Karpas-422 (cell line): ENCODE results near the gene CA14. TPM values are rescaled to one million over a fixed set of nuclear protein-coding genes. Genes with fewer than 3 reads are reported as not detected.
"Not testable (repeated sequence)": the region's sequence is repeated elsewhere in the genome, so short reads cannot be mapped to it uniquely, and the experiment has no call there.

ENCODE experiments used
- DNase-seq: peaks from one replicate; pipeline ENCODE4 v3.0.0-alpha.2; 2015
- H2AFZ ChIP-seq: fragments of 200-600 bp; sonication (generic); 2 replicates; pipeline ENCODE4 v1.6.1; 2014; ENCODE audit warnings: antibody characterized with exemption, low read length, mixed read lengths
- H3K27ac ChIP-seq: fragments of 200-600 bp; sonication (generic); 2 replicates; pipeline ENCODE4 v1.5.1; 2014; ENCODE audit warnings: mild to moderate bottlenecking, low read length, moderate library complexity
- H3K27me3 ChIP-seq: fragments of 200-600 bp; sonication (generic); 2 replicates; pipeline ENCODE4 v1.6.1; 2014; ENCODE audit warnings: low read length, mixed read lengths
- H3K36me3 ChIP-seq: fragments of 200-600 bp; sonication (generic); 2 replicates; pipeline ENCODE4 v1.6.1; 2014; ENCODE audit warnings: low read length, mixed read lengths; ENCODE audit not compliant: insufficient read depth
- H3K4me1 ChIP-seq: fragments of 200-600 bp; sonication (generic); 2 replicates; pipeline ENCODE4 v1.6.1; 2014; ENCODE audit warnings: mild to moderate bottlenecking, low read length, mixed read lengths
- H3K4me2 ChIP-seq: fragments of 200-600 bp; sonication (generic); 2 replicates; pipeline ENCODE4 v1.6.1; 2014; ENCODE audit warnings: low read length, low read depth, mild to moderate bottlenecking; ENCODE audit not compliant: poor library complexity, severe bottlenecking
- H3K4me3 ChIP-seq: fragments of 200-600 bp; sonication (generic); 2 replicates; pipeline ENCODE4 v1.5.1; 2014; ENCODE audit warnings: mild to moderate bottlenecking, antibody characterized with exemption, low read length, mixed read lengths
- H3K79me2 ChIP-seq: fragments of 200-600 bp; sonication (generic); 2 replicates; pipeline ENCODE4 v1.6.1; 2014; ENCODE audit warnings: mild to moderate bottlenecking, low read length, mixed read lengths
- H3K9ac ChIP-seq: fragments of 200-600 bp; sonication (generic); 2 replicates; pipeline ENCODE4 v1.6.0; 2014; ENCODE audit warnings: low read length
- H3K9me2 ChIP-seq: fragments of 200-600 bp; sonication (generic), shearing (Covaris generic); replicated peaks from 2 replicates; pipeline ENCODE4 v1.6.0; 2014; ENCODE audit warnings: mild to moderate bottlenecking, low read length, moderate library complexity; ENCODE audit not compliant: insufficient read depth
- H3K9me3 ChIP-seq: fragments of 300-700, 200-600 bp; sonication (generic); 2 replicates; pipeline ENCODE4 v1.6.1; 2014; ENCODE audit warnings: low read length, mixed read lengths
- H4K20me1 ChIP-seq: fragments of 200-600 bp; sonication (generic); 2 replicates; pipeline ENCODE4 v1.6.1; 2014; ENCODE audit warnings: mild to moderate bottlenecking, antibody characterized with exemption, low read length, low read depth; ENCODE audit not compliant: insufficient read depth
- total RNA-seq: library from RNA; depleted of rRNA; stranded (reverse); fragments of >200 nt; shearing (Covaris generic); gene quantifications from 2 replicates; pipeline ENCODE4 v1.2.3, GENCODE V29; 2014; ENCODE audit warnings: low replicate concordance

The CA14 gene
- total RNA-seq, 1 experiment from 2014 or later = 0.45 TPM

DNA sequence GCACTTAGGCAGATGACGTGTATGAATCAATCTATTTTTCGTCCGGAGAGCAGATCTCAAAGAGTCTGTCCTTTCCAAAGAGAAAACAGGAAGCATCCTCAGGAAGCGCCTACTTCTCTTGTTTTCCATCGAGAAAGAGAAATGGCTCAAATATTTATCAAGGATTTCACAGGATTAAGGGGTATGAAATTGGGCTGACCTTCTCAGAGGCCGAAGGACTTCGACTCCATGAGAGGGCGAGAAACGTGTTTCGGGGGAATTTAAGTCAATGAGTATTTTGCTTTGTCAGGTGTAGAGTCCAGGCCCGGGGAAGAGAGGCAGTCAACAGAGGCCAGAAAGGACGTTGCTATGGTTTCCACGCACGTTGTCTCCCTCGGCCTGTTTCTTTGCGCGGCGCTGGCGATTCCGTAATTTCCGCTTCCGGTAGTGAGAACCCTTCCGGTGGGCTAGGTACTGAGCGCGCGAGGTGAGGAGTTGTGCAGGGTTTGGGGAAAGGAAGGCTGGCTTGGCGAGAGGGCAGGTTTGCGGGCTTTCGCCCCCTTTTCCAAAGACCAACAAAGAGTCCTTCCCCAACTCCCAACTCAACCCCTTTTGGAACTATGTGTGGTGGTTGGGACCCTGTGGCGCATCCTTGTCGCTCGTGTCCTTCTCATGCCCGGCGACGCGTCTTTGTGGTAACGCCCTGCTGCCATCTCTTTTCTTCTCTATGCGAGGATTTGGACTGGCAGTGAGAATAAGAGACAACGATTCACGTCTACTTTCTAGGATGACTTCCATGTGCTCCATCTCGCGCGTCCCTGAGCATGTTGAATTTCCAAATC lies 36.1 kb downstream of the CA14 start, which contains the start of gene MRPS21:
MRPS21 (plus strand) TSS at position 429 of the 821 bp plus-strand sequence. CDS start 506 bp downstream, outside the sequence.
- H3K4me1 ChIP-seq = peaks cover 34% of the 10 kb centered on the region
- H3K9me3 ChIP-seq = no peaks in the 10 kb centered on the region
- H4K20me1 ChIP-seq = no peaks in the 10 kb centered on the region
- H3K27me3 ChIP-seq = no peaks in the 10 kb centered on the region
- H3K9me2 ChIP-seq = no peaks in the 10 kb centered on the region; the same call in 1 of the 2 replicates
- H3K9ac ChIP-seq = peak within 1 kb of the TSS; percentile 74
- peak within 1 kb of the TSS; percentile 91 for H3K4me2 ChIP-seq
- peak within 1 kb of the TSS; percentile 86 for H3K4me3 ChIP-seq
- peaks cover 3% of the 10 kb centered on the region; the same call in 1 of the 2 replicates for H3K36me3 ChIP-seq
- DNase-seq = peak; percentile 97
- H3K79me2 ChIP-seq = peaks cover 34% of the 10 kb centered on the region
- peak within 1 kb of the TSS; percentile 87 for H2AFZ ChIP-seq
- no peak within 1 kb of the TSS for H3K27ac ChIP-seq

DNA sequence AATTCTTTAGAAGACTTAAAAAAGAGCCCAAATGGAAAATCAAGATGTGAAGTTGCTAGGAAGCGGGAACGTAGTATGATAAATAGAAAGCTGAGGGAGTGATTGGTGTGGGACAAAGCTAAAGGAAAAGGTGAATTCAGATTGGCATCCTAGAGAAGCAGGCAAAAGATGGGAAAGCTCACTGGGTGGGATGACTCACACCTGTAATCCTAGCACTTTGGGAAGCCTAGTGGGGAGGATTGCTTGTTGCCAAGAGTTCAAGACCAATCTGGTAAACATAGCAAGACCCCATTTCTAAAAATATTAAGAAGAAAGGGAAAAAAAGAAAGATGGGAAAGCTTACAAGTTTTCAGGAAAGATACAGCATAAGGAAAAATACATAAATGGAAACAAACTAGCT lies 37.9 kb downstream of the CA14 start:
- no peaks in the 10 kb centered on the region for H3K27me3 ChIP-seq
- H3K4me2 ChIP-seq = no peak overlapping the region
- no peak overlapping the region for H2AFZ ChIP-seq
- H3K4me3 ChIP-seq = no peak overlapping the region
- DNase-seq = no peak
- no peaks in the 10 kb centered on the region; the same call in 1 of the 2 replicates for H3K9me2 ChIP-seq
- no peaks in the 10 kb centered on the region for H4K20me1 ChIP-seq
- H3K4me1 ChIP-seq = peaks cover 31% of the 10 kb centered on the region
- no peaks in the 10 kb centered on the region for H3K9me3 ChIP-seq
- H3K79me2 ChIP-seq = peaks cover 35% of the 10 kb centered on the region
- H3K9ac ChIP-seq = no peak overlapping the region
- peaks cover 3% of the 10 kb centered on the region; the same call in 1 of the 2 replicates for H3K36me3 ChIP-seq
- no peak overlapping the region for H3K27ac ChIP-seq

DNA sequence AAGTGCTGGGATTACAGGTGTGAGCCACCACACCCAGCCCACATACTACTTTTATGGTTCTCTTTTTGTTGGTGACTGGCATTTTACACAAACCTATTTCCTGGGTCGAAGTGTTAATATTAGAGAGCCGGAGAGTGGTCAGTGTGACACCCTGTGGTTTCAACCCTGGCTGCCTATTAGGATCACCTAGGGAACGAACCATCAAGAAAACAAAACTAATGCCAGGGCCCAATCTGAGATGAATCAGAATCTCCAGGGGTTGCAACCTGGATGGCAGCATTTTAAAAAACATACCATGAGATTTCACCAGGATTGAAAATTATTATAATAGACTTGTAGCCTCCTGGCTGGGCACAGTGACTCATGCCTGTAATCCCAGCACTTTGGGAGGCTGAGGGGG lies 42.1 kb downstream of the CA14 start:
- Histone ChIP-seq H3K4me2 (no peak overlapping the region), H3K27me3 (no peaks in the 10 kb centered on the region), H4K20me1 (no peaks in the 10 kb centered on the region), H3K36me3 (peaks cover 13% of the 10 kb centered on the region), H3K9me3 (no peaks in the 10 kb centered on the region), H2AFZ (no peak overlapping the region), H3K79me2 (peaks cover 25% of the 10 kb centered on the region), H3K27ac (no peak overlapping the region), H3K9ac (no peak overlapping the region), H3K9me2 (no peaks in the 10 kb centered on the region), H3K4me3 (no peak overlapping the region), H3K4me1 (peaks cover 35% of the 10 kb centered on the region)
- no peak for DNase-seq

DNA sequence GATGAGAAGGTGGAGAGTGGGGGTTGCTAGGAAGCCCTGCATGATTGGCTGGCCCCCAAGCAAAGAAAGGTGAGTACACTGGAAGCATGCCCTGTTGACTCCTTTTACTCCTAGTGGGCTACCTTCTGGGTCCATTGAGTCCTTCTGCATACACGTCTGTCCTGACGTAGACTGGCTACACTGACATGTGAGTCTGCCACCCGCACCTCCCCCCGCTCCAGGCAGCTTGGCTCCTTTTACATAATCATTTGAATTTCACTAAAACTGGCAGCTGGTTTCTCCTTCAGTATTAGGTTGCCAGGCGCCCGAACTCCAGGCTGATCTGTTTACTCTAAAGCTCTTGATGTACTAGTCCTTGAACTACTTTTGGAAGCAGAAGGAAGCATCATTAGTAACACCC lies 44.8 kb downstream of the CA14 start:
- Histone ChIP-seq H2AFZ (no peak overlapping the region), H3K27ac (peak overlapping the region; percentile 78), H3K9me2 (no peaks in the 10 kb centered on the region), H3K79me2 (peaks cover 9% of the 10 kb centered on the region; the same call in 1 of the 2 replicates), H3K4me2 (peak overlapping the region; percentile 63), H3K4me1 (peaks cover 29% of the 10 kb centered on the region), H4K20me1 (no peaks in the 10 kb centered on the region), H3K9me3 (no peaks in the 10 kb centered on the region), H3K36me3 (peaks cover 13% of the 10 kb centered on the region), H3K9ac (peak overlapping the region; percentile 40), H3K27me3 (no peaks in the 10 kb centered on the region), H3K4me3 (peak overlapping the region; percentile 11; the same call in 1 of the 2 replicates)
- DNase-seq = peak; percentile 87

DNA sequence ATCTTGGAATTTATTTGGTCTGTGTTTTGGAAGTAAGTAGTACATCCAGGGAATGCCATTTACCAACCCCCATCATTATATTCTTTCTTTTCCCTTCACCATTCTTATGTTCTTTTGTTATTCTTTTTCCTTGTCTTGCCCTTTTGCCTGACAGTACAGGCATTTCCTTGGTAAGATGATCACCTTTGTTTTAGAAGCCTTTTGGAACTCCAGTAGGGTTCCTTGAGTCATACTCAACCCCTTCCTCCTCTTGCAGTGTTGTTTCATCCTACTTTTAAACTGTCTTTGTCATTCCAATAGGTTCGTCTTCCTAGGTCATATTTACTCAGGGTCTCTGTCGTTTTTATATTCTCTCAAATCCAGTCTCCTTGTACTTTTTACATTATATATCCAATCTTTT lies 45.3 kb downstream of the CA14 start:
- Histone ChIP-seq H3K9me3 (no peaks in the 10 kb centered on the region), H4K20me1 (no peaks in the 10 kb centered on the region), H3K4me2 (peak overlapping the region; percentile 63), H3K9ac (peak overlapping the region; percentile 40), H3K79me2 (peaks cover 9% of the 10 kb centered on the region; the same call in 1 of the 2 replicates), H2AFZ (no peak overlapping the region), H3K27ac (peak overlapping the region; percentile 78), H3K4me1 (peaks cover 29% of the 10 kb centered on the region), H3K27me3 (no peaks in the 10 kb centered on the region), H3K36me3 (peaks cover 13% of the 10 kb centered on the region), H3K4me3 (peak overlapping the region; percentile 11; the same call in 1 of the 2 replicates), H3K9me2 (no peaks in the 10 kb centered on the region)
- no peak for DNase-seq

DNA sequence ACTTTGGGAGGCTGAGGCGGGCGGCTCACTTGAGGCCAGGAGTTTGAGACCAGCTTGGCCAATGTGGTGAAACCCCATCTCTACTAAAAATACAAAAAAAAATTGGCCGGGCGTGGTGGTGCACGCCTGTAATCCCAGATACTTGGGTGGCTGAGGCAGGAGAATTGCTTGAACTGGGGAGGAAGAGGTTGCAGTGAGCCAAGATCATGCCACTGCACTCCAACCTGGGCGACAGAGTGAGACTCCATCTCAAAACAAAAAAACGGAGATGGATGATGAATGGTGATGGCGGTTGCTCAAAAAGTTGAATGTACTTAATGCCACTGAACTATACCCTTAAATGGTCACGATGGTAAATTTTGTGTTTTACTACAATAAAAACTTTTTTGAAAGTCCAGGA lies 51.0 kb downstream of the CA14 start:
- H3K9me3 ChIP-seq, DNase-seq, H3K9ac ChIP-seq, H3K9me2 ChIP-seq, H3K4me1 ChIP-seq, H4K20me1 ChIP-seq, H3K79me2 ChIP-seq, H3K4me2 ChIP-seq, H3K4me3 ChIP-seq, H3K27ac ChIP-seq, H3K36me3 ChIP-seq, H2AFZ ChIP-seq, H3K27me3 ChIP-seq: not testable (repeated sequence)

DNA sequence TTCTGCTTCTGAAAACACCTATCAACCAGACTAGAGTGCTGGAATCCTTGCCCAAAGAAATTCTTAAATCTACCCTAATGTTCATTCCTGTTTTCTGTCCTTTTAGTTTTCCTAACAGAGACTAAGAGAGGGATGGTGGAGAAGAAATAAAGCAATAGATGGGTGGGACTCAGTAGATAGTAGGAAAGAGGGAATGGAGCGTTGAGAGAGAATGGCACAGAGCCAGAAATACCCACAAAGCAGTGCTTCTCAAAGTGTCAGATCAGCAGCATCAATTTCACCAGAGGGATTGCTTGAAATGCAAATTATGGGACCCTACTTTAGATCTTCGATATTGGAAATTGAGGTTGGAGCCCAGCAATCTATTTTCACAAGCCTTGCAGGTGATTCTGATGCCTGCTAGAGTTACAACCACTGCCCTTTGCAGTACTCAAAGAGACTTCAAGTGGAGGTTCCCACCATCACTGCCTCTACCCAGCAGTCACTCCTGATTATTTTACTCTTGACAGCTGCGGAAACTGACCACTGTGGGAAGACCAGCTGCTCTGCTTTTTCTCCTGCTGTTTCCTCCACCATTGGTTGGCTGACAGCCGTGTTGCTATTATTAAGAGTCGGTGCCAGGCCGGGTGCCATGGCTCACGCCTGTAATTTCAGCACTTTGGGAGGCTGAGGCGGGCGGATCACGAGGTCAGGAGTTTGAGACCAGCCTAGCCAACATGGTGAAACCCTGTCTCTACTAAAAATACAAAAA lies 52.4 kb downstream of the CA14 start:
- H3K27me3 ChIP-seq = no peaks in the 10 kb centered on the region
- no peaks in the 10 kb centered on the region for H3K9me3 ChIP-seq

DNA sequence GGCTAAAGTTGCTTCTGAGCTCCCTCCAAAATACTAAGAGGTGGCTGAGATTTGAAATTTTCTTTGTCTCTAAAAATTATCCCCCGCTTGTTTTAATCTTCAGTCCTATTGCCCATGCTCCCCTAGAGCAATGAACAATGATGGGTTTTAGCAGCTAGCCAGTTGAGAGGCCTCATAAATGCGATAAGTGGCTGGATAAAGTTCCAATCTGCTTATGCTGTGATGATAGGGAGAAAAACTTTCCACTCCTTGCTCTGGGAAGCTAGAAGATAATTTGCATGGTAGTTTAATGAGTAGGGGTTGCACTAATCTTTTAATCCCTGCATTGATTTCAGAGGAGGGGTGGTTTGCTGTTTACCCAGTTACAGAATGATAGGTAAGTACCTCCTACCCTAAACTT lies 54.2 kb downstream of the CA14 start:
- H4K20me1 ChIP-seq = no peaks in the 10 kb centered on the region
- H3K4me2 ChIP-seq = no peak overlapping the region
- H3K9ac ChIP-seq = no peak overlapping the region
- H2AFZ ChIP-seq = no peak overlapping the region
- H3K4me1 ChIP-seq = peaks cover 16% of the 10 kb centered on the region
- no peaks in the 10 kb centered on the region for H3K9me2 ChIP-seq
- no peak overlapping the region for H3K4me3 ChIP-seq
- no peaks in the 10 kb centered on the region for H3K27me3 ChIP-seq
- no peak for DNase-seq
- no peak overlapping the region for H3K27ac ChIP-seq
- no peaks in the 10 kb centered on the region for H3K9me3 ChIP-seq
- no peaks in the 10 kb centered on the region for H3K36me3 ChIP-seq
- H3K79me2 ChIP-seq = no peaks in the 10 kb centered on the region

More for the DNA sequence above, 52.4 kb downstream of the CA14 start:
- Histone ChIP-seq H4K20me1 (no peaks in the 10 kb centered on the region), H3K9ac (no peak overlapping the region), H3K4me1 (peaks cover 6% of the 10 kb centered on the region), H3K79me2 (no peaks in the 10 kb centered on the region), H3K36me3 (no peaks in the 10 kb centered on the region), H3K27ac (no peak overlapping the region), H3K9me2 (no peaks in the 10 kb centered on the region), H2AFZ (no peak overlapping the region), H3K4me3 (no peak overlapping the region), H3K4me2 (no peak overlapping the region)
- DNase-seq = no peak
